GM21723 (cell line): ENCODE results near the gene METTL17.
A peak's percentile ranks its signal among the peaks of the same experiment; 100 is the strongest.
"Not testable (repeated sequence)": the region's sequence is repeated elsewhere in the genome, so short reads cannot be mapped to it uniquely, and the experiment has no call there.

ENCODE experiments used
- ATAC-seq: cut with Tn5 transposase; IDR thresholded peaks from one replicate; pipeline ENCODE4 v1.9.1; 2021; ENCODE audit warnings: mild to moderate bottlenecking, moderate library complexity; ENCODE audit not compliant: unreplicated experiment

The METTL17 gene

DNA sequence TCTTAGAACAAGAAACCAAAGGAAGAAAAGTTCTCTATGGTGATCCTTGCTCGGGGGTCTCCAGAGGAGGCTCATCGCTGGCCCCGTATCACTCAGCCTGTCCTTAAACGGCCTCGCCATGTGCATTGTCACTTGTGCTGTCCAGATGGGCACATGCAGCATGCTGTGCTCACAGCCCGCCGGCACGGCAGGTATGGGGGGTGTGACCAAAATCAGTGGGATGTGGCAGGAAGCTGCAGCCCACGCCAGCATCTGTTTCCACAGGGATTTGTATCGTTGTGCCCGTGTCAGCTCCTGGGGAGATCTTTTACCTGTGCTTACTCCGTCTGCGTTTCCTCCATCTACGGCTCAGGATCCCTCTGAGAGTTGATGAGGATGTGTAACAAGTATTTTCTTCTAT, 6.7 kb downstream of the METTL17 start:
- no peak for ATAC-seq

- no peak for ATAC-seq
These were observed 7.3 kb downstream of the METTL17 start for GRCh38 chr14:20997115-20997514.

- ATAC-seq, result no peak
These were observed 7.8 kb downstream of the METTL17 start for GRCh38 chr14:20997564-20997963.

DNA sequence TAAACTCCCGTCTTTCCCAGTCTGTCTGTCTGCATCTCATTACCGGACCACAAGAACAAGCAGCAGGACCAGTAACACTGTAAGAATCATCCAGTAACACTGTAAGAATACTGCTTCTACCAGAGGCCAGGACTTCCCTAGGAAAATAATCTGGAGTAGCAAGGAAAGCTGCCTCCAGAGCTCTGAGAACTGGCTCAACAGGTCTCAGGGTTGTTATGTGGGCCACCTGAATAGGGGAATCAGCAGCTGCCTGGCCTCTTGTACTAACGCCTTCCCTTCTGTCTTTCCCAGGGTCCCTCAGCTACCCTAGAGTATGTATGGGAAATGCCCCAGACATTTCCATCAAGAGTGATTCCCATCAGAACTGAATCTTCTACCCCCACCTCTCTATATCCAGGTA, 8.4 kb downstream of the METTL17 start:
- no peak for ATAC-seq

DNA sequence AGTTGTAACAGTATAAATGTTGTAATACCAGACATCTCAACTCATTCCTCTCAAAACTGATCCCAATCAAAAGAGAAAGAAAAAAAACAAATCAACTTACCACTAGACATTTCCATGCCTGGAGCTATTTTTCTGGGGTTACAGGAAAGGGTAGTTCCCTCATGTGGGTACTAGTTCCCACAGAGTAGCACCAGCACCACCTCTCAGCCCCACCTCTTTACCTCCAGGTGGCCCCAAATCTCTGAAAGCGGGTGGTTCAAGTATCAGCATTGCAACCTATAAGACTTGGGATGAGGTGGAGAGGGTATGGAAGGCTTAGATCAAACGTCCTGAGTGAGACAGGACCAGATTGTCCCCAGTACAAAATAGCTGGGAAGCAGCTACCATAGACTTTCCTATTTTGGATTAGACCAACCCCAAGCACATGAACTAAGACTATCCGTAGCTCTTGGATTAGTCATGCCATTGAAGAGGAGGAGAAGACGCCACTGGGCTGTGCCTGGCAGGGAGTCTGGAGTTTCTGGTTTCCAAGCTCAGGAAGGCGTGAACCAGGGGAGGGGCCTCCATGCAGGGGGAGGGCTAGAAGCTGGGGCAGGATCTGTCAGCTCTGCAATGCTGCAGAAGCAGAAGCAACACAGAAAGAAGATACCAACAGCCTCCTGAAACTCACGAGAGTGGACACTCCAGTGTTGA, 9.0 kb downstream of the METTL17 start, which contains the start of gene SLC39A2:
Gene SLC39A2 (plus strand): TSS at position 620 of the 693 bp plus-strand sequence. CDS start 154 bp downstream, outside the sequence.
- no peak for ATAC-seq

DNA sequence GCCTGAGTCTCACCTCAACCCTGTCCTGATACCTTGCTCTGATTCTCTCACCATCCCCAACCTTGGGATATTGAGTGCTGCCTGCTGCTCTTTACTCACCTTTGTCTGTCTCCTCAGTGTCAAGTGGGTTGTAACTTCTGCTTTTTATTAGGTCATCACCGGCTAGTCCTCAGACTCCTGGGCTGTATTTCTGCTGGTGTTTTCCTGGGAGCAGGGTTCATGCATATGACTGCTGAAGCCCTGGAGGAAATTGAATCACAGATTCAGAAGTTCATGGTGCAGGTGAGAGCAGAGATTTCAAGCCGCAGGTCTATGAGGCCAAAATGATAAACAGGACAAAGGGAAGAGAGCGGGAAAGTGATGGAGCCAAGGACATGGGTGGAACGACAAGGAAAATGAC, 9.8 kb downstream of the METTL17 start:
- no peak for ATAC-seq

DNA sequence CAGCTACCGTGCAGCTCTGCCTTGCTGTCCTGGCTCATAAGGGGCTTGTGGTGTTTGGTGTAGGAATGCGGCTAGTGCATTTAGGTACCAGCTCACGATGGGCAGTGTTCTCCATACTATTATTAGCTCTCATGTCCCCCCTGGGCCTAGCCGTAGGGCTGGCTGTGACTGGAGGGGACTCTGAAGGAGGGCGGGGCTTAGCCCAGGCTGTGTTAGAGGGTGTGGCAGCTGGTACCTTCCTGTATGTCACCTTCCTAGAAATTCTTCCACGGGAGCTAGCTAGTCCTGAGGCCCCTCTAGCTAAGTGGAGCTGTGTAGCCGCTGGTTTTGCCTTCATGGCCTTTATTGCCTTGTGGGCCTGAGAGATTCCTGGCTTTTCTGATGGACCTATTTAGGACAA, 11.4 kb downstream of the METTL17 start:
- ATAC-seq, result no peak

DNA sequence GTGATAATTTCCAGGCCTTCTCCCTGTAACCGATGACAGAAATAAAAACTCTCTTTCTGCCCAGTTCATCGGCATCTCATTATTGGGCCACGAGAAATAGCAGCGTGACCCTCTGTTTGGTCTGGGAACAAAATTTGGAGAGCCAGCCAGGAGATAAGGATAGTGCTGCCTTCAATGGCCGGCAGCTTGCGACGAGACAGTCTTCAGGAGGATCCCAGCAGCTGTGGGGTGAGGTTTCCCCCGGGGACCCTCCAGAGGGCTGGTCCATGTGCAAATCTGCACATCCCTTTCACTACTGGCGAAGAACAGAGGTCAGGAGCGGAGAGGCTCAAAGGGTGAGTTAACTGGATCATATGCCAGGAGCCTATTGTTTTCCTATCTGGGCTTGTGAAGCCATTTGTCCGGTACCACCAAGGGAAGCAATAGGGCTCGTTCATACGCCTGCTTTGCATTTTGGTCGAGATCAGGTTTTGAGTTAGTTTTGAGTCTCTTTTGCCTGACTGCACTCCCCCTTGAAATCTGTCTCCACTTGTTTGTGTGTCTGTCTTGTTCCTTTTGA, 14.1 kb downstream of the METTL17 start:
- ATAC-seq, result no peak

GRCh38 chr14:21009721-21010120, 19.9 kb downstream of the METTL17 start:
- ATAC-seq, result not testable (repeated sequence)

DNA sequence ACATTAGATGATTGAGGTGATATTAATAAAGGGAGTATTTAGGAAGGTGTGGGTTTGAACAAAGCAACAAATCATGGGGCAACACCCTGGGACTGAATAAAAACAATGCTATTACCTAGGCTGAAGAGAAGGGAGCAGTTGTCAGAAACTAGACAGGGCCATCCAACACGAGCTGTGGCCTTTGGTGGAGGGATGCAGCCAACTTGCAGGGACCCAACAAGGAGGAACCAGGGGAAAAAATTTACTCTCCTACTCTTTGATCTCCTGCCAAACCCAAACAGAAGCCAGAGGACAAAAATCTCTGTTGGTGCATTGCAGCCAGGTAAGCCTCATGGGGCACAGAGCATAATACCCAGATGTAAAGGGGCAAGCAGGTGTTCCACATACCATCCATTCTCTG, 21.4 kb downstream of the METTL17 start:
- no peak for ATAC-seq

- peak; percentile 66 for ATAC-seq
These were observed 25.0 kb downstream of the METTL17 start for GRCh38 chr14:21014761-21015190.

- ATAC-seq, result no peak
These were observed 25.5 kb downstream of the METTL17 start for GRCh38 chr14:21015312-21015711.

GRCh38 chr14:21016413-21017190, 26.8 kb downstream of the METTL17 start:
- ATAC-seq, result no peak

DNA sequence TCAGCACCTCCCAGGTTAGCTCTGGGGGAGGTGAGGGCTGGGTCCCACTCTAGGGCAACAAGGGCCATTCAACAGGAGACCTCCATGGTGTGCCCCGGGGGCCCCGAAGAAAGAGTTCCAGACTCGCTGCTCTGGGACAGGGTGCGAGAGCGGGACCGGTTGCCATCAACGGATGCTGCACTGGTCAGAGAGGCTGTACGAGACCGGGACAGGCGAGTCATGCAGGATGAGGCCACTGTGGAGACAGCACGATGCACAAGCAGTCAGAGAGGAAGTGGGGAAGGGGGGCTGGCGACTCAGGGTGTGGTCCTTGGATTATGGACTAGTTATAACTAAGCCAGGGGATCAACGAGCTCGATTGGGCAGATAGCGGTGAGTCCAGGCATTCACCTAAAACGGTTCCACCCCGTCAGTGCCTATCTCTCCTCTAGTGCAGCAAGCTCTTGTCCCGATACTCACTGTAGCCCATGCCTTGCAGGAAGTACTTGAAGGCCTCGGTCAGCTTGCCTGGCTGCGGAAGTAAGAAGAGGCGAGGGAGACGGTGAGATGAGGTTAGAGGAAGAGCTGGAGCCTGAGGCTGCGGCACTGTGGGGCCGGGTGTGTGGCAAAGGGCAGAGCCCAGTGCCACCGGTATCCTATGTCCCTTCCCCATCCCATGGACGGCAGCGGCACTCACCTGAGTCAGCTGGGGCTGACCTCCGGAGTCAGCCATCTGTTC, 27.9 kb downstream of the METTL17 start:
- ATAC-seq, result no peak

- ATAC-seq, result no peak
These were observed 28.5 kb downstream of the METTL17 start for GRCh38 chr14:21018286-21018685.

DNA sequence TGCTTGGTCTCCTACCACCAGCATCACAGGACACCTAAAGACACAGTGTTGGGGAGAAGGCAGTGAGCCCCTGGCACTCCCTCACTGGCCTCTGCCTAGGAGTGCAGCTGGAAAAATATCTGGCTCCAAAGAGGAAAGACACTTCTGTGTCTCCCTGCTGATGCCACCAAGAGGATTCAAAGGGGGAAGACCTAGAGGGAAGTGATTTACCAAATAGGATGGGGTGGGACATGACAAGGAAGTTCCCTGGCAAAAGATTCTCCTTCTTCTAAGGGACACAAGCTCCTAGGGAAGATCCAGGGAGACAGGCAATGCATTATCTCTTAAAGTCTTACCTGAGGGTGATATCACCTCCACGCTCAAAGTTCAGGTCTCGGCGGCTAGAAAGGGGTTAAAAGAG, 29.0 kb downstream of the METTL17 start:
- ATAC-seq, result no peak

DNA sequence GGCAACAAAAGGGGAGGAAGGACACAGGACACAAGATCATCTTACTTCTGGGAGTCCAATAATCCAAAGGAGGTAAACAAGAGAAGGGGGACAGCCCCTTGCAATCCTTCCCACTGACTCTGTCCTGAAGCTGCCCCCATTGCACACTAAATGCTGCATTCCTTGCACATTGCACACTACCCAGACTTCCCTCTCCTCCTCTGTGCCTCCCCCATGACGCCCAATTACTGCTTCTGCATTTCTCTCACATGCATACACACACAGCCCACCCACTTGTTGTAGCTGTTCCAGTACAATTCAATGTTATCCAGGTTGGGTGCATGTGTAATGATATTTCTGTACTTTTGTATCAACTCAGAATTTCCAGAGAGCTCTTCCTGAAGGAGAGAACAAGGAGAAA, 29.6 kb downstream of the METTL17 start:
- no peak for ATAC-seq

GRCh38 chr14:21020977-21021545, 31.3 kb downstream of the METTL17 start:
- ATAC-seq, result no peak

GRCh38 chr14:21022686-21023085, 32.9 kb downstream of the METTL17 start:
- ATAC-seq, result no peak

- ATAC-seq, result no peak
These were observed 33.4 kb downstream of the METTL17 start for GRCh38 chr14:21023174-21023573.
